Astrocyte (in vitro differentiated cells and primary cell): Measurements from ENCODE around the gene PRKCD. TPM values are rescaled to one million over a fixed set of nuclear protein-coding genes. Genes with fewer than 3 reads are reported as not detected.

Experiments
- DNase-seq: peaks from one replicate; pipeline ENCODE4 v3.0.0-alpha.2; 2010; ENCODE audit warnings: low read depth
- FAIRE-seq: peaks from 2 replicates; lab custom pipeline; 2011; peaks lifted over from hg19 to GRCh38; lab: Jason Lieb, UNC
- H2AFZ ChIP-seq: 2 replicates; pipeline ENCODE4 v1.6.0; 2012; ENCODE audit warnings: low read depth, low read length, inconsistent platforms
- H3K27ac ChIP-seq: 2 replicates; pipeline ENCODE4 v1.5.1; 2011; ENCODE audit warnings: low read depth, low read length, inconsistent platforms
- H3K27me3 ChIP-seq: 2 replicates; pipeline ENCODE4 v1.6.0; 2011; ENCODE audit warnings: low read length, inconsistent platforms; ENCODE audit not compliant: insufficient read depth
- H3K36me3 ChIP-seq: 2 replicates; pipeline ENCODE4 v1.5.1; 2011; ENCODE audit warnings: low read length, inconsistent platforms; ENCODE audit not compliant: insufficient read depth
- H3K4me1 ChIP-seq: 2 replicates; pipeline ENCODE4 v1.5.1; 2011; ENCODE audit warnings: low read length, inconsistent platforms; ENCODE audit not compliant: insufficient read depth
- H3K4me2 ChIP-seq: 2 replicates; pipeline ENCODE4 v1.6.0; 2012; ENCODE audit warnings: low read length, inconsistent platforms
- H3K4me3 ChIP-seq: 2 replicates; pipeline ENCODE4 v1.5.1; 2011; ENCODE audit warnings: low read depth, mild to moderate bottlenecking, low read length, inconsistent platforms; ENCODE audit not compliant: insufficient read depth
- H3K79me2 ChIP-seq: 2 replicates; pipeline ENCODE4 v1.6.0; 2012; ENCODE audit warnings: mild to moderate bottlenecking, low read length, inconsistent platforms; ENCODE audit not compliant: insufficient read depth
- H3K9ac ChIP-seq: 2 replicates; pipeline ENCODE4 v1.6.0; 2012; ENCODE audit warnings: mild to moderate bottlenecking, low read length, inconsistent platforms
- H3K9me3 ChIP-seq: 2 replicates; pipeline ENCODE4 v1.5.1; 2012; ENCODE audit warnings: low read depth, mild to moderate bottlenecking, low read length, inconsistent platforms; ENCODE audit not compliant: insufficient read depth
- H4K20me1 ChIP-seq: 2 replicates; pipeline ENCODE4 v1.6.0; 2012; ENCODE audit warnings: low read length, inconsistent platforms; ENCODE audit not compliant: insufficient read depth
- H3K27ac Mint-ChIP-seq: one replicate; pipeline ENCODE4 v1.8.0; 2021; ENCODE audit warnings: mild to moderate bottlenecking, mixed read lengths; ENCODE audit not compliant: unreplicated experiment
- H3K27me3 Mint-ChIP-seq: one replicate; pipeline ENCODE4 v1.8.0; 2021; ENCODE audit warnings: low read depth, mixed read lengths; ENCODE audit not compliant: unreplicated experiment
- H3K36me3 Mint-ChIP-seq: one replicate; pipeline ENCODE4 v1.8.0; 2021; ENCODE audit warnings: low read depth, mixed read lengths; ENCODE audit not compliant: unreplicated experiment
- H3K4me1 Mint-ChIP-seq: one replicate; pipeline ENCODE4 v1.8.0; 2021; ENCODE audit warnings: low read depth, mixed read lengths; ENCODE audit not compliant: unreplicated experiment
- H3K4me3 Mint-ChIP-seq: one replicate; pipeline ENCODE4 v1.8.0; 2021; ENCODE audit warnings: mild to moderate bottlenecking, moderate library complexity, mixed read lengths; ENCODE audit not compliant: unreplicated experiment
- H3K9me3 Mint-ChIP-seq: one replicate; pipeline ENCODE4 v1.8.0; 2021; ENCODE audit warnings: mild to moderate bottlenecking, mixed read lengths; ENCODE audit not compliant: unreplicated experiment
- EZH2 ChIP-seq: IDR thresholded peaks from 2 replicates; pipeline ENCODE4 v1.6.1; 2012; ENCODE audit warnings: mild to moderate bottlenecking, low read length, inconsistent platforms; ENCODE audit not compliant: insufficient read depth
- total RNA-seq: library from RNA; stranded (reverse); gene quantifications from 2 replicates; pipeline ENCODE4 v1.2.1, GENCODE V29; 2021
- TF ChIP-seq, protein P1 (sequence below): IDR thresholded peaks from 2 replicates; pipeline ENCODE4 v1.5.1; 2011; ENCODE audit warnings: low read depth, mild to moderate bottlenecking, inconsistent platforms, low read length, moderate library complexity; ENCODE audit not compliant: insufficient read depth

The PRKCD gene
- total RNA-seq, 1 donor from 2014 or later: 25.4 TPM

DNA sequence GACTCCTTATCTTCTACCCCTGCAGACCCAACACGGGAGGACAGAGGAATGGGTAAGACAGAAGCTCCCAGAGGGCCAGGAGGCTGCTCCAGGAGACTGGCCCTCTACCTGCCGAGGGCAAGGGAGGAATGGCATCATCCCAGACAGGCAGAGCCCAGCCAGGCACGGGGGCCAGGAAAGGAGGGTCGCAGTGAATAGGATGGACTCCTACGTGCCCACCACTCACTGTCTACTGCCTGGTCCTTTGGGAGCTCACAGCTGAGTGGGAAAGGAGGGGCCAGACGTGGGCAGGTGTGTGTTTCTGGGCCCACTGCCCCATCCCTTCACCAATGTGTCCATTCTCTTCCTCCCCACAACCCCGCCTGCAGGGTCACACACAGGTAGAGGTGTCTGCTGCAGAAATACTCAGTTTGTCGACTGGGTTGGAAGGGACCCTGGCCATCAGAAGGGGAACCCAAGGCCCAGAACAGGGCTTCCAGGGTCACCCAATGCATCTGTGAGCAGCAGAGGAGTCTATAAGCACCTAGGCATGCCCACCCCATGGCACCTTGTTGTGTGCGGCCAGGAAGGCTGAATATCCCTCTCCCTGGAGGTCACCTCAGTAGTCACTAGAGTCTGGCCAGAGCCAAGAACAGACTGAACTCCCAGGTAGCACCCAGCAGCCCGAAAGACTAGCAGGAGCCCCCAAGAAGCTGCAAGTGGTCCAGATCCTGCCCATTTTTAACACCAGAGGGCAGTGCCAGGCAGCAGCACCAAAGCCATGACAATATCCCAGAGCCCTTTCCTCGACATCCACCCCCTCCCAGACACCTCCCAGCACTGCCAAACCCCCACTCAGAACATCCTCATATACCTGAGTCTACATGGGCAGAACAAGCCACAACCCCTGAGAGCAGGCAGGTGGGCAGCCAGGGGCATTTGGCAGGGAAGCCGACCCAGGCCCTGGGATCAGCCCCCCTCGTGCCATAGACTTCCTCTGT, 70.8 kb downstream of the PRKCD start:
- H3K9ac ChIP-seq: no peak overlapping the region
- H3K9me3 ChIP-seq: no peaks in the 10 kb centered on the region
- no peaks in the 10 kb centered on the region for H3K27me3 Mint-ChIP-seq
- no peak overlapping the region for H2AFZ ChIP-seq
- H3K36me3 Mint-ChIP-seq: peaks cover 14% of the 10 kb centered on the region
- DNase-seq (no peak), FAIRE-seq (no peak)
- no peaks in the 10 kb centered on the region for H3K9me3 Mint-ChIP-seq
- peaks cover 53% of the 10 kb centered on the region for H3K79me2 ChIP-seq
- peaks cover 18% of the 10 kb centered on the region for H3K4me1 Mint-ChIP-seq
- H4K20me1 ChIP-seq: peaks cover 61% of the 10 kb centered on the region
- H3K4me3 ChIP-seq: no peak overlapping the region
- no peaks in the 10 kb centered on the region for H3K27me3 ChIP-seq
- H3K4me1 ChIP-seq: peaks cover 22% of the 10 kb centered on the region
- peaks cover 58% of the 10 kb centered on the region for H3K36me3 ChIP-seq
- H3K4me3 Mint-ChIP-seq: no peak overlapping the region
- H3K27ac ChIP-seq: no peak overlapping the region
- no peak overlapping the region for H3K4me2 ChIP-seq
- TF ChIP-seq, protein P1, sequence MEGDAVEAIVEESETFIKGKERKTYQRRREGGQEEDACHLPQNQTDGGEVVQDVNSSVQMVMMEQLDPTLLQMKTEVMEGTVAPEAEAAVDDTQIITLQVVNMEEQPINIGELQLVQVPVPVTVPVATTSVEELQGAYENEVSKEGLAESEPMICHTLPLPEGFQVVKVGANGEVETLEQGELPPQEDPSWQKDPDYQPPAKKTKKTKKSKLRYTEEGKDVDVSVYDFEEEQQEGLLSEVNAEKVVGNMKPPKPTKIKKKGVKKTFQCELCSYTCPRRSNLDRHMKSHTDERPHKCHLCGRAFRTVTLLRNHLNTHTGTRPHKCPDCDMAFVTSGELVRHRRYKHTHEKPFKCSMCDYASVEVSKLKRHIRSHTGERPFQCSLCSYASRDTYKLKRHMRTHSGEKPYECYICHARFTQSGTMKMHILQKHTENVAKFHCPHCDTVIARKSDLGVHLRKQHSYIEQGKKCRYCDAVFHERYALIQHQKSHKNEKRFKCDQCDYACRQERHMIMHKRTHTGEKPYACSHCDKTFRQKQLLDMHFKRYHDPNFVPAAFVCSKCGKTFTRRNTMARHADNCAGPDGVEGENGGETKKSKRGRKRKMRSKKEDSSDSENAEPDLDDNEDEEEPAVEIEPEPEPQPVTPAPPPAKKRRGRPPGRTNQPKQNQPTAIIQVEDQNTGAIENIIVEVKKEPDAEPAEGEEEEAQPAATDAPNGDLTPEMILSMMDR: no peak
- TF ChIP-seq EZH2: no peak
- H3K27ac Mint-ChIP-seq: no peak overlapping the region

DNA sequence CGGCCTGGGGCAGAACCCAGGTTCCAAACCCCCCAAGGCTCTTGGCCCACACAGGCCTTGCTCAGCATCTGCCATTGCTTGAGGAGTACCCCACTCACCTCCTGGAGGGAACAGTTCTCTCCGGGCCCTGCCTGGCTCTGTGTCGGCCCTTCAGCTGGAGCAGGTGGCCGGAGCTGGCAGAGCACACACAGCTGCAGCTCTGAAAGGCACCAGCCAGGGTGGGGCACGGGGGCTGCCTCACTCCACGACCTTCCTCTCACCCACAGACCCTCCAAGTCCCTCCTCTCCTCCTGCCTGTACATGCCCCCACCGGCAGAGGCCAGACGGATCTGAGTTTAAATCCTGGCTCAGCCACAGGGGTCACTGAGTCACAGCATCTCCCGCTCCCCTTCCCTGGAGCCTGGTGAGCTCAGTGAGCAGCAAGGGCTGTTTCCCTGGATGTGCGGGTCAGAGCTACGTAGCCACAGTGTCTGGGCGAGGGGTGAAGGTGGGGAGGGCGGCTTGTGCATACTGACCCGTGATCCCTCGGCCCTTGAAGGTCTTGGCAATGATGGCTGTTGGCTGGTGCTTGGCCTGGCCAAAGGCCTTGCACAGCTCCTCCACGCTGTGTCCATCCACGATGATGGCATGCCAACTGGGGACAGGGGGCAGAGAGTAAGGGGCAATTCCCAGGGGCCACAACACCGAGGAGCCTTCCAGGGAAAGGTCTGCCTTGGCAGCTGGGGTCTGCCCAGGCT, 71.8 kb downstream of the PRKCD start:
- H3K36me3 ChIP-seq: peaks cover 52% of the 10 kb centered on the region
- H3K9me3 Mint-ChIP-seq: no peaks in the 10 kb centered on the region
- H3K4me1 ChIP-seq: peaks cover 32% of the 10 kb centered on the region
- H3K27me3 Mint-ChIP-seq: no peaks in the 10 kb centered on the region
- peaks cover 59% of the 10 kb centered on the region for H3K79me2 ChIP-seq
- peak overlapping the region; percentile 26 for H3K27ac Mint-ChIP-seq
- no peaks in the 10 kb centered on the region for H3K27me3 ChIP-seq
- H2AFZ ChIP-seq: no peak overlapping the region
- H3K36me3 Mint-ChIP-seq: peaks cover 11% of the 10 kb centered on the region
- peaks cover 51% of the 10 kb centered on the region for H4K20me1 ChIP-seq
- FAIRE-seq (no peak), DNase-seq (no peak)
- H3K27ac ChIP-seq: peak overlapping the region; percentile 12
- no peak overlapping the region for H3K9ac ChIP-seq
- TF ChIP-seq, protein P1: no peak
- TF ChIP-seq EZH2: no peak
- H3K4me3 ChIP-seq: no peak overlapping the region
- H3K4me1 Mint-ChIP-seq: peaks cover 25% of the 10 kb centered on the region
- no peak overlapping the region for H3K4me2 ChIP-seq
- H3K9me3 ChIP-seq: no peaks in the 10 kb centered on the region
- H3K4me3 Mint-ChIP-seq: no peak overlapping the region
